ENCODE measurements around the gene VSNL1. TPM values are rescaled to one million over a fixed set of nuclear protein-coding genes. Genes with fewer than 3 reads are reported as not detected.

The VSNL1 gene
- total RNA-seq, 1 donor from 2014 or later = 7.7 TPM

DNA sequence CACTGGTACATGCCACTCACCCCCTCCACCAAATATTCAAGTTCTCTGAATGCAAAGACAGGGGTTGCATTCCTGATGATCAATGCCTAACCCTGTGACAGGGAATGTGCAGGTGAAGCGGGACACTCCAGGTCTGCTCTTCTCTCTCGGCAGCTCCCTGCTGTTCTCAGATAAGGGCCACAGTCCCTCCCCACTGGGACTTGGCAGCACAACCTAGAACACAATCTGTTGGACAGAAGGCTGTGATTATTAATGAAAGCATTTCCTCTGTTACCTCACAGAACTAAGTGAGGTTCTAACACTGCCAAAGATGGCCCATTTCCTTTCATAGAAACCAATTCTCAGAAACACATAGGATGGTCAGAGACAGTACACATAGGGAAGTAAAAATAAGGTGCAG lies 42.7 kb downstream of the VSNL1 start:
- DNase-seq (ENCODE audit: low spot score) = no peak

DNA sequence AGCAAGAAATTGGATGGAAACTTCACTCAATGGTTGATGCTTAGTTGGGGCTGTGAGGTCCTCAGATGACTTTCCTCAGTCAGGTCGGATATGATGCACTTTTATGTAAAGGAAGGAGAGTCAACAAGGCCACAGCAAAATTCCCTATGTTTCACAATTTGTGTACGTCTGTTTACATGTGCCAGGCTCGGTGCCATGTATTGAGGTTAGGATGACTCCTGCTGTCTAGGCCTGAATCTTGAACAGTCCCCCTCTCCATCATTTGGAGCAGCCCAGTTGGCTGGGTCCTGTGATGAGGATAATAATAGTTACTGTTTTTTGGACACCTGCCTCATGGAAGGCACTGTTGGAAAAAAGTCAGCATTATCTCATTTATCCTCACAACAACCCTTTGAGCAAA lies 43.1 kb downstream of the VSNL1 start:
- no peak for DNase-seq (ENCODE audit: low spot score)

DNA sequence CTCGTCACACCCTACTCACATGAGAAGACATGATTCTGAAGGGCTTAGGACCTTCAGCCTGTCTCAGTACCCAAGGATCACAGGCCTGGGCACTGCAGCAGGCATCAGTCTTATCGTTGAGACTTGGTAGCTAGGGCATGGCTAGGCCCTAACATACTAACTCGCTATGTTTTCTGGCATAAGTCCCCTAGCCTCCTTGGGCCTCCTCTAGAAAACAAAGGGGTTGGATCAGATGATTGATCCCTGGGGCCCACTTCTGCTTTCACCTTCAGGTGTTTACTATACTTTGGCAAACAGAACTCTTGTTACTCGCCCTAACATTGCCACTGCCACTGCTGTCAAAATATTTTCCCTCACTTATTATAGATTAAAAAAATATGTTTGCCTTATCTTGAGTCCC lies 44.2 kb downstream of the VSNL1 start:
- no peak for DNase-seq (ENCODE audit: low spot score)

DNA sequence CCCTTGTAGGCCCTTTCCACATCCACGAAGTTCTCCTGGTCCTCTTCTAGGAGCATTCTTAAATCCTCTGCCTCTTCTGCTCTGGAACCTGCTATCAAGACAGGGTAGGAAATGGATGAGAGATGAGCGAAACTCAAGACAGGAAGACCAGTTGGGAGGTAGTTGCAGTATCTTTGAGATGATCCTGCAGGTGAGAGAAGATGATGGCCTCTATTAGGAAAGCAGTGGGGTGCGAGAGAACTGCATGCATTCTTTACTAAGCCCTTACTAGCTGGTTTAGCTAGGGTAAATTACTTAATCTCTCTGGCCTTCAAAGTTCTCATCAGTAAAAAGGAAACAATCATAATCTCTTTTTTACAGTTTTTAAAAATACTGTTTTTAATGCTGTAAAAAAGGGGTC lies 47.0 kb downstream of the VSNL1 start:
- no peak for DNase-seq (ENCODE audit: low spot score)

DNA sequence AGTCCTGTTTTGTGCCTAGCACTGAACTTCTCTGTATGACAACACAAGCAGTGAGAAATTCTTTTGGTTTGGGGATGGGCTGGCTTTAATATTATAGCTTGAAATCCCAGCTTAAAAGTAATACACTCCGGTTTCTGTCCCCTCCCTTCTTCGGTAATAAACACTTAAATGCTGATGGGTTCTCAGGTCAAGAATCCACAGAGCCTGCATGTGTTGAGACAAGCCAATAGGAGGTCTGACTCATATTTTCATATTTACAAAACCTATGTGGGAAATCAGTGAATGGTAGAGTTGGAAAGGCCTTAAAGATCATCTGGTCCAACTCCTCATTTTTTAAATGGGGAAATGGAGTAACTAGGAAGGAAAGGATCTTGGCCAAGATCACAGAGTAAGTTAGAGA lies 47.5 kb downstream of the VSNL1 start:
- no peak for DNase-seq (ENCODE audit: low spot score)

DNA sequence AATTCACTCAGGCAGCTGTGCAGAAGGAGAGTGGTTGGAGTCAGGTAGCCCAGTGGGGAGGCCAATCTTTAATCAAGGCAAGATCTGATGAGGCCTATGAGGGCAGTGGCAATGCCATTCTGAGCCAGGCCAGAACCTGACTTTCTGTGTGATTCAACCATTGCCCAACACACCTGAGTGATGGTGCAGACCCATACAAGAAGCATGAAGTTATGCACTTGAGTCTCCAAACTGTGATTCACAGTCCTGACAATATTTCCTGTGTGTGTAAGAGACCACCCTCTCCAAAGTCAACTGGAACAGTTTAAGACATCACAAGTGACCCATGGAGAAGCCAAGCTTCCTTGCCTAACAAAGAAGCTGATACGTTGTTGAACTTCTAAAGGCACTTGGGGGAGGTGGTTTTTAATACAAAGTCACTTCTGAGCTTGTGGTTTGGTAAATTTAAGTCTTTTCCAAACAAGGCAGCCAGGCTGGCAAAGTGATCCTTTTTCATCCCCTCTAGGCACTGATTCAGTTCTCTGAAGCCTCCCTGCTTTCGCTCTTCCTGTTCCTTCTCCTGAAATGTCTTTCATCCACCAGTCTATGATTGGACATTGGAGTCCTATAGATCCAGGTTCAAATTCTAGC lies 49.0 kb downstream of the VSNL1 start:
- DNase-seq (ENCODE audit: low spot score) = no peak

DNA sequence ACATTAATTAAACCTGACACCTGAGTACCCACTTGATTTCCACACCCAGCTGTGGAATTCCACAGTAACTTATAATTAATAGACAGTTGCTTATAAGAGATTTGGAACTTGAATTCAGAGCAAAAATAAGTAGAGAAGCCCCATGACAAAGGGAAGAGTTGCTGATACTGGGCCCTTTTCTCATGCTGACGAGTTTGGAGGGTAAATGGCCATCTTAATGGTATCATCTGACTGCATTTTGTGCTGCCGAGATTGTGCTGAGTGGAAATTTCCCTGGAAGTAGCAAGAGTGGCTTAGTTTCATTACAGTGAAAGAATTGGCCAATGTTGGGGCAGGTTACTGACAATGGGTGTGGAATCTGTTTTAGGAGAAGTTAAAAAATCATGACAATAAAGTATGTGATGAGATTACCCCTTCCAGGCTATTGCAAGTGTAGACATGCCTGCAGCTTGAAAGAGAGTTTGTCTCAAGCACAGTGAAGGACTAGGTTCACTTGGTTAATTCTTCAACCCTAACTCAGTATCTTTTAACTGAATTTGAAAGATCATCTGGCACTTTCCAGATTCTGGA lies 49.9 kb downstream of the VSNL1 start:
- peak; percentile 50 for DNase-seq (ENCODE audit: low spot score)

DNA sequence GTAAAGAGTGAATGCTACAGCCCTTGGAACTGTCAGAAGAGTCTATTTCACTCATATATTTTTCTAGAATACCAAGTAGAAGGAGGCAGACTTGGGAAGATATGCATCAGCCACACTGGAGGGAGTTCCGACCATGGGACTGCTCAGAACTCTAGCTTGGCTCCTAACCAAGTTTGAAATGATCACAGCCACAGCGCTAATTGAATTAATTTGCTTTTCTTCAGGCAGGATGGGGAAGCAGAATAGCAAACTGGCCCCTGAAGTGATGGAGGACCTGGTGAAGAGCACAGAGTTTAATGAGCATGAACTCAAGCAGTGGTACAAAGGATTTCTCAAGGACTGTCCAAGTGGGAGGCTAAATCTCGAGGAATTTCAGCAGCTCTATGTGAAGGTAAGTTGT lies 51.4 kb downstream of the VSNL1 start:
- no peak for DNase-seq (ENCODE audit: low spot score)

DNA sequence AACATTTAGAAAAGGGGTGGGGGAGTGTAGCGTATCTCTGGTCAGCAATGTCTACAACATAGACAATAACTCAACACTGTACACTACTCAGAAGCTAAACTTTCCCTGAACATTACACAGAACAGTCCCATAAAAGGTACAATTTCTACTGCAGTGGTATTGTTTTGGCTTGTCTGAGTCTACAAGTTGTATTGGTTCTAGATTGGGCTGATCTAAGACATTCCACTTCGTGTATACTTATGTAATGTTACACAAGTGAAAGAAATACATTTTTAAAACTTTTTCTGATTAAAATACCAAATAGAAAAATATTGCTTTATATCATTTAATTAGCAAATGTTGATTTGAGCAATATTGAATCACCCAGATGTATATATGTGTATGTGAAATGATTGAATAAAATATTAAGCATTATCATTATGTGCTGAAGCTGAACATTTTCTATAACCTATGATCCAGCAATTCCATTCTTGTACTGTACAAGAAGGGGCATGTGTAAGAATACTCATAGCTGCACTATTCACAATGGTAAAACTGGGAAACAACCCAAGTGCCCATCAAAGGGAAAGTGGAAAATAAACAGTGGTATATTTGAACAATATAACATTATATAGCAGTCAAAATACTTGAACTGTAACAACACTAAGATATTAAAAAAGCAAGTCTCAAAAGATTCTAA lies 52.4 kb downstream of the VSNL1 start:
- DNase-seq (ENCODE audit: low spot score) = no peak

DNA sequence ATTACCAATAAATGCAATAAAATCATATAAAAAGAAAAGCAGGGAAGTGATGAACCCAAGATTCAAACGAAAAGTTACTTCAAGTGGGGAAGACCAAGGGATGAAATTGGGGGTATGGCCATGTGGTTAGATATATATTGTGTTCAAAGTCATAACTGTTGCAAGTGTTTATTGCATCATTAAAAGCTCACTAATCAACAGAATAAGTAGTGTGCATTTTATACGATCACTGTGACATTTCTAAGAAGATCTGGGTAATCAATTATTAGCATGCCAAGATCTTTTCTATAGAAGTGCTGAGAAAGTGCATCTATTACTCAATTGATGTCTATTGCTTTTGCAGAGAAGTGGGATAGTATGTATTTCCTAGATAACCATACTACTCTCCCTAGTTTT lies 52.9 kb downstream of the VSNL1 start:
- DNase-seq (ENCODE audit: low spot score) = no peak

DNA sequence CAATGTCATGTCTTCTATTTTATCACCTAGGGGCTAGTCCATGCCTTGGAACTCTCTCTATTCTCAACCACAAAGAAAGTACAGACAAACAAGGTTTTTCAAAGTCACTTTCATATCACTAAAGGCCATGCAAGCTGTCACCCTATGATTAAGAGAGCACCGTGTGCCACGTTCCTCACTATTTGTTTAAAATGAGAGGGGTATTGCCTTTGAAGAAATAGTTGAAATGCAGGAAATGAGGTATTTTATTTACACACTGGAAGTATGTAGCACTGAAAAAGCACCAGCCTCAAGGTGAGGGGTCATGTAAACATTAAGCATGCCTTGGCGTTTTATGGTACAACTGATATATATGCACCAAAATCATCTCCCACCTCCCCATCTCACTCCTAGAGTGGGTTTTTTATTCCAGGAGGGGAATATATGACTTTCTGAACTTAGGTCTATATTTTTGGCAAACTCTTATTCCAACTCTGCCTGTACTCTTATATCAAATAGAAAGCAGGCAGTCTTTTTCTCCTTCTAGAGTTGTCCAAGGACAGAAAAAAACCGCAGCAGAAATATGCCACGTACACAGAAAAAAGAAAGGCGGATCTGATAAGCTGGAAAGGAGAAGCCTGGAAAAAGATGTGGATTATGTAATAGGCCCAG lies 53.5 kb downstream of the VSNL1 start:
- DNase-seq (ENCODE audit: low spot score) = peak; percentile 75

DNA sequence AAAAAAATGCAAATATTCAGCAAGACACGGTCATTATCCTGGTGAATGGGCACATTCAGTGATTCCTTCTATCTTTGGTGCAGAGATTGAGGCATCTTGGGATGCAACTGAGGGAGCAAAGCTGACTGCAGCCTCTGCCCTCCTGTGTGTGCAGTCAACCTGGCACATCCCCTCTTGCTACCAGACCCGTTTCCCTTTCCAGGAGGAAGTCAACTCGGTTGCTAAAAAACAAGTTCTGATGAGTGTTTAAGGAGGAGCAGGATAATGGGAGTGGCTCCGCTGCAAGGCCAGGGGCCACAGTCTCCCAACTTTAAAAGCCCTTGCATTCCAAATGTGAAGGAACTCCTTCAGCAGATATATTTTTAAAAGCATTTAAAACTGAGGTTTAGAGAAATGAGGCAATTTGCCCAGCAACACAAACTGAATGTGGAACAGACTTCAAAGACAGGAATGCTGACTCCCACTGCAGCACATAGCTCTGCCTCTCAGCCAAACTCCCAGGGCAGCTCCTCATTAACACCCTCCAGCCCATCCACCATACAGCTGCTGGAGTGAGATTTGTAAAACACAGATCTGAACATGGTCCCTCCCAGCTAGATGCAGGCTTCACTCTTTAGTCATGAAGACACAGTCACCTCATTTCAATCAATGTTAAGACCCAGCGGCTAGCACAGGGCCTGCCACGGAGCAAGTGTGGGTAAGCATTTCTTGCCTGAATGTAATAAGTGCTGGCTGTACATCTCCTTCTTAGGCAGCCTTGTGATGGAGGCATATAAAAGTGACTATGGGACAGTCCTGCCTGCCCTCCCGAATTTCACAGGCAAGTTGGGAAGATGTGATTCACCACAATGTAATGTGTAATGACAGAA lies 54.3 kb downstream of the VSNL1 start:
- DNase-seq (ENCODE audit: low spot score) = peak; percentile 85

DNA sequence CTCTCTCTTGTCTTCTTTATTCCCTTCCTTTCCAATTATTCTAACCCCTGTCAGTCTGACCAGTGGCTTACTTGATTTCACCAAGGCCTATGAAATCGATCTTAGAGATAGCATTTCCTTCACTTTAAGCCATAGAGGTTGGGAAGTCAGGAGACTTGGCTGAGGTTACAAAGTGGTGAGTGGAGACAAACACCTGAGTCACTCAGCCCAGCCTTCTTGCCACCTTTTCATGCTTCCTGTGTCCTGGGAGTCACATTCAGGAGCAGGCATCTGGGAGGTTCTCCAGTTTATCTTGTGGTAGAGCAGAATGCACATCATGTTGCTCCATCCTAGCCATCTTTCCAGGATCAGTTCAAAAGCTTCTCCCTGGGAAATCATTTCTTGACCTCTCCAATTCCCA lies 59.1 kb downstream of the VSNL1 start:
- DNase-seq (ENCODE audit: low spot score) = no peak

DNA sequence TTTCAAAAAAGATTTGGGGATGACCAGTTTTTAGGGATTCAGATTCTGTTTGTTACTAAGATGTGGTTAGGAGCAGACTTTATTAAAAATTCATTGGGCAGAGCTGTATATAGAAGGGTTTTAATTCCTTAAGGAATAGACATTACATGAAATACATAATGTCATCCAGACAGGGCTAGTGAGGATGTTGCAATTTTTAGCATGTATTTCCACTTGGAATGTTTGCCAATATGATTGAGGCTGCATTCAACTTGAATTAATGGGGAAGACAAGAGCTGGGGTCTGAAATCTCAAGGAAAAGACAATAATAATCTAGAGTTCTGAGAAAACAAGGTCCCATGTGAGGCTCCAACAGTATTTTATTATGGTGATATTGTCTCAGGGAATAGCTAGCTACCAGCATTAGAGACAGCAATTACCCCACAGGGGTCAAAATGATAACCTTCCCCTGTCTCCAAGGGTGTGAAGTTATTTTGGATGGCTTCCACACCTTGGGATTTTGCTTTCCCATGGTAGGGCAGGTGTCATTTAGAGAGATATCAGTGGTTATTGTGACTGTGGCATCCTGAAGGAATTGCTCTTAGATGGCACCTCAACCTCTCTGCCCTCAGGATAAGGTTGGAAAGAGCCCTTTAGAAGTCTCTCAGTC lies 60.2 kb downstream of the VSNL1 start:
- DNase-seq (ENCODE audit: low spot score) = no peak

DNA sequence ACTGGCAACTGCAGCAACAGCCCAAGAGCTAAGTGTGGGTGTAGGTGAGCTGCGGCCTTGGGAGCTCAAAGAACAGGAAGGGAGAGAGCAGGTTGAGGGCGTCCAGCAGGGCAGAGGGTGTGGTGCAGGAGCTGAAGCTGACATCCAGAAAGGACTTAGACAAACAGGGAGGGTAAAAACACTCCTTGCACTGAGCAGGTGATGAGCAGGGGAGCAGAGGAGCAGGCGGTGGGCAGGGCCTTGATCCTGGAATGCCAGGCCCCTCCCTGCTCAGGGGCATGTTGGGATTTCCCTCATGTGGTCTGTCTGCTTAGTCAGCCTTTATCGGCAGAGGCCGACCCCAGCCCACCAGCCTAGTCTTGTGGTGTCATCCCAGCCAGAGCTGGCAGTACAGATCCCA lies 63.6 kb downstream of the VSNL1 start:
- DNase-seq (ENCODE audit: low spot score) = no peak

DNA sequence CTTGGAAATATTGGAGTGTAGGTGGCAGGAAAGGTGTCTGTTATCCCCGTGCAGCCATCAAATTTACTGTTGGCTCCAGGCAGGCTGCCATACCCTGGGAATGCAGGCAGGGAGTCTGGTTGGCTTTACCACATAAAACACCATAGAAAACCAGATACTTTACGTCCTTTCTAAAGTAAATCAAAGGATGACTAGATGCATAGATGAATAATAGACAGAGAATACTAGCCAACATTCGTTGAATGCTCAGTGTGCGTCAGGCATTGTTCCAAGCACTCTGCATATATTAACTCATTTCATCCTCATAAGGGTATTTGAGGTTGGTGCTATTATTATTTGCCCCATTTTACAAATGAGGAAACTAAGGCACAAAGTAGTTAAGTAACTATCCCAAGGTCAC lies 65.2 kb downstream of the VSNL1 start:
- DNase-seq (ENCODE audit: low spot score) = no peak

DNA sequence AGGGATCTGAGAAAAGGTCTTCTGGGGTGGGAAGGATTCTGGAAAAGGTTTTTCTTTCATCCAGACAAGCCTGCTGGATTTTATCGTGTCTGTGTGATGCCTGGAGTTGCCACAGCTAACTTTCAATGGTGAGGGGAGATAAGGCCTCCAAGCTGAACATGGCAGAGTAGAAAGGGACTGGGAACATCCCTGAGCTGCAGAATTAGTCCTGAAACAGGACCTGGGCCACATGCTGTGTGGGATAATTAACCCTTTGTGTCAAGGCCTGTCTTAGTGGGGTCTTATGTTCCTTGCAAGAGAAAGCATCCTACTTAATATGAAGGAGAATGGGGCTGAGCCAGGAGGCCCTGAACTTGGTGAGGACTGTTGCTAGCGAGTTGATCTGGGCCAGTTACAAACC lies 66.4 kb downstream of the VSNL1 start:
- DNase-seq (ENCODE audit: low spot score) = no peak

DNA sequence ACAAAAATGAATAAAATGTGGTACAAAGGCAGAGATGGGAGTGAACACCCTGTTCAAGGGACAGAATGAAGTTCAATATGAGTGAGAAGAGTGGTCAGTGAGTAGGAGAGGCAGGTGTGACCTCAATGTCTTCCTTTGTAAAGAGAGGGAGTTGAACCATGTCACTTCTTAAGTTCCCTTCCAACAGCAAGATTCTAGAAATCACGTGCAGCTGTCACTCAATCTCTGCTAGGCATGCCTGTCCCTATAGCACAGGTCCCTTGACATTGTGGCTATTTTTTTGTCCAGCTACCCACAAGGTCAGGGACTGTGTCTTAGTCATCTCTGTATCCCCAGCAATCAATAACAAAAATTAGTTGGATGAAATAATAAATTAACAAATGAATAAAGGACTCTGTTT lies 66.9 kb downstream of the VSNL1 start:
- no peak for DNase-seq (ENCODE audit: low spot score)

DNA sequence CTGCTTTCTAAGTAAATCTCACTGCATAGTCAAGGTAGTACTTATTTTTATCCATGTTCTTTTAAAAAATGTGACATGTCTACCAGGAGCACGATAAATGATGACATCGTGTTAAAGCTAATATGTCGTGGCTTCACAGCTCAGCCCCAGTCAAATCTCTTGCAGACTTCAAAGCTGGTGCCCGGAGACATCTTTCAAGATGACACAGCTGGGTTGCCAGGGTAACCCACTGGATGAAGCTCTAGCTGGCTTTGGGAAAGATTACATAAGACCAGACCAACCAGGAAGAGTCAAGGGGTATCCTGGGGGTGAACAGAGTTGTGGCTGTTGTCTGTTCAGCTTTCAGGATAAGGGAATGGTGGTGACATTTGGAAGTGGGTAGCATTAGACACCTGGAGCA lies 67.8 kb downstream of the VSNL1 start:
- DNase-seq (ENCODE audit: low spot score) = peak; percentile 60

DNA sequence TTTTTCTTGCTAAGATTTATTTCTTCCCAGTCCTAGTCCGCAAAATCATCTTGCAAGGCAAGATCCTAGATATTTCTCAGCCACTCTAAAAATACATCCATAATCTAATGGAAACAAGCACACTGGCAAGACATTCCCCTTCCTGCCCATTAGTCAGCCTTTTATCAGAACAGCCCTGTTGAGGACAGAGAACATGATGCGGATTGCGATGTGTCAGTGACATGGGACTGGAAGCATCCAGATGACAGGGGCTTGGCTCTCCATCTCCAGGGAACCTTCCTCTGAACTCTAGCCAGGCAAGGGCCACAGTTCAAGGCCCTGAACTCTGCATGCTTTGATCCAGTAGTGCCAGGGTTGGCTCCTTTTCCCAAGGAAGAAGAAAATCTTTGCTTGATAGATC lies 70.0 kb downstream of the VSNL1 start:
- peak; percentile 47 for DNase-seq (ENCODE audit: low spot score)

DNA sequence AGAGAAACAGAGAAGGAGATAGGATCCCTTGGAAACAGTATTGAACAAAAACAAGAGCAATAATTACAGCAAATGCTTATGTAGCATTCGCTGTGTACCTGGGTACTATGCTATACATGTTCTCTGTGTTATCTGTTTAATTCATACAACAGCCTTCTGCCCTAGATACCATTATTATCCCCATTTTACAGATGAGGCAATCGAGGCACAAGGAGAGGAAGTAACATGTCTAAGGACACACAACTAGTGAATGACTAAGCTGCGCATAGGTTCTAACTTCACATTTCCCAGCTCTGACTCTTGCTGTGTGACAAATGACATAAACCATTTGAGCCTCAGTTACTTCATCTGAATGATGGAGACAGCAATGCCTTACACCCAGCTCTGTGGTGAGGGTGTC lies 70.5 kb downstream of the VSNL1 start:
- no peak for DNase-seq (ENCODE audit: low spot score)
